Adrenal gland (tissue), 12 donors: ENCODE measurements around the gene RPS14. TPM values are rescaled to one million over a fixed set of nuclear protein-coding genes. Genes with fewer than 3 reads are reported as not detected.

Source experiments
- DNase-seq, 7 donors: peaks; one replicate each; pipeline ENCODE4 v3.0.0-alpha.2; 2019 to 2020
- H3K27ac ChIP-seq, 5 donors: fragments of 200-600 bp; sonication (generic) in 4 of 5; 1 replicate in 3 of 5; 2 replicates in 2 of 5; pipeline versions ENCODE4 v1.5.1 to v1.8.0; 2016 to 2020; ENCODE audit warnings: mild to moderate bottlenecking in 1 of 5
- H3K27me3 ChIP-seq: fragments of 200-600 bp; 2 replicates; pipeline ENCODE4 v1.8.0; 2021
- H3K36me3 ChIP-seq, 2 donors: fragments of 200-600 bp; replicated peaks in 1 of 2; 1 replicate in 1 of 2; 2 replicates in 1 of 2; pipeline versions ENCODE4 v1.5.1 to v1.8.0; 2018 to 2022
- H3K4me1 ChIP-seq, 2 donors: fragments of 200-600 bp; replicated peaks in 1 of 2; 1 replicate in 1 of 2; 2 replicates in 1 of 2; pipeline versions ENCODE4 v1.5.1 to v1.8.0; 2018 to 2021
- H3K4me3 ChIP-seq, 4 donors: fragments of 200-600 bp; sonication (generic) in 3 of 4; one replicate each; pipeline ENCODE4 v1.5.1; 2016 to 2018
- H3K9me3 ChIP-seq, 3 donors: fragments of 200-600 bp; sonication (generic) in 1 of 3; replicated peaks in 1 of 3; 1 replicate in 2 of 3; 2 replicates in 1 of 3; pipeline versions ENCODE4 v1.5.1 to v1.8.0; 2016 to 2021
- POLR2A ChIP-seq, 2 donors: fragments of 450-650 bp; IDR thresholded peaks; one replicate each; pipeline ENCODE4 v1.6.1; 2017; ENCODE audit warnings: antibody characterized with exemption in 2 of 2, mild to moderate bottlenecking in 2 of 2, moderate library complexity in 1 of 2
- WGBS, 4 donors: extraction: QIAGEN DNeasy Blood & Tissue Kit in 2 of 4; methylation state at CpG; one replicate each; pipeline versions ENCODE4 v1.1.5 to v1.1.7; 2013 to 2017; 5-methylcytosine and 5-hydroxymethylcytosine counted together
- intact Hi-C, 2 donors: fragments of 100-400 bp; cut with DNase I; formaldehyde crosslinking; loops; one replicate each; pipeline versions ENCODE4 v1.14.1 to v1.15.0; 2022 to 2023
- polyA plus RNA-seq, 3 donors: library from polyadenylated mRNA; stranded (reverse); fragments of 200-250 nt in 2 of 3; fragments of 350-450 nt in 1 of 3; fragmentation: Illumina TruSeq in 1 of 3; extraction: RNeasy Lipid Tissue Mini Kit (QIAGEN cat#74804) in 1 of 3; gene quantifications; one replicate each; pipeline ENCODE4 v1.2.3, GENCODE V29; 2013 to 2014
- total RNA-seq, 9 donors: library from RNA; depleted of rRNA in 4 of 9; stranded (reverse); fragments of >200 nt in 4 of 9; fragments of 120-200 nt in 1 of 9; fragmentation: NEBNext Ultra II Directional in 1 of 9; extraction: Animal tissue kit (Norgen Biotek cat#: 25700) in 1 of 9; gene quantifications; one replicate each; pipeline versions ENCODE4 v1.1.0 to v1.2.4, GENCODE V29; 2013 to 2023
- TF ChIP-seq, protein P1 (sequence below), 6 experiments: fragments of 450-650 bp in 4 of 6; fragments of 200-600 bp in 2 of 6; sonication (generic) in 1 of 6; IDR thresholded peaks; 1 replicate in 5 of 6; 2 replicates in 1 of 6; pipeline versions ENCODE4 v1.5.1 to v1.8.0; 2016 to 2021; ENCODE audit warnings: antibody characterized with exemption in 6 of 6, mild to moderate bottlenecking in 2 of 6, moderate library complexity in 1 of 6
- donor health status: healthy with polysubstance abuse.
- donor health status: Bipolar disorder and iron deficiency.
- donor health status: DM: yes; HTN: yes; CAD: no.
- donor health status: DM: no; HTN: no; CAD: no.
- donor health status: DM: no; HTN: no; CAD: no.
- donor health status: DM: yes; HTN: yes; CAD: no.

RPS14 gene
- total and polyA plus RNA-seq, 12 donors = 1,067 to 3,506 (median 1,891) TPM

DNA sequence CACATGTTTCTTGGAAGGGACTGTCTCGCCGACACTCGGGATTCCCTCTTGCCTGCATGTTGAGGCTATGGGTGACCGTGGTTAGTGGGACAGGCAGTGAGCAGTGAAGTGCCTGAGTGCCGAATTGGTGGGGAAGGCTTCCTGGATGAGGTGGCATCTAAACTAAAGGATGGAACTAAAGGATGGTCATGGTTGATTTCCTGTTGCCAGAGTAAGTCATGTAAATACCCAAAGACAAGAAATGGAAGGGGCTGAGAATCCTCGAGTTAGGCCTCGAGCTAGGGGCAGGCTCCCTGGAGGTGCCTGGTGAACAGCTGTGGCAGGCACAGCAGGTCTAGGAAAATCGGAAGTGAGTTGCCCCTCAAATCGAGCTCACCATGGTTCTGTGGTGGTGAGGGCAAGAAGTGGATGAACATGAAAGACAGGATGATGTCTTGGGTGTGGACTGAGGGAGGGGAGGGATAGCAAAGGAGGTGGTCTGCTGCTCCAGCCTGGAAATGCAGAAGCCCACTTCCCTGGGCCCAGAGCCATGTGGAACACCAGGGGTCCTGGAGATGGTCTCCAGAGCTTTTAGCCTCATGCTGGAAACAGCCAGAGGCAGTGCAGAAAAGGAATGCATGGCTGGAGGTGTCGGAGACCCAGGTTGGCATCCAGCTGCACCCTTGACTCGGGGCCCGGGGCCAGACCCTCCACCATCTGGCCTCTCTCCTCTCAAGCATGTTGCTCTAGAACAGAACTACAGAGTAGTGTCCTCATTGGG lies 49.0 kb downstream of the RPS14 start:
- no peak overlapping the region for H3K27ac ChIP-seq
- peaks cover 6 to 7% of the 10 kb centered on the region in 2 donors for H3K4me1 ChIP-seq
- TF ChIP-seq POLR2A (IDR thresholded peaks at IDR 0.05) = no peak
- TF ChIP-seq, protein P1, sequence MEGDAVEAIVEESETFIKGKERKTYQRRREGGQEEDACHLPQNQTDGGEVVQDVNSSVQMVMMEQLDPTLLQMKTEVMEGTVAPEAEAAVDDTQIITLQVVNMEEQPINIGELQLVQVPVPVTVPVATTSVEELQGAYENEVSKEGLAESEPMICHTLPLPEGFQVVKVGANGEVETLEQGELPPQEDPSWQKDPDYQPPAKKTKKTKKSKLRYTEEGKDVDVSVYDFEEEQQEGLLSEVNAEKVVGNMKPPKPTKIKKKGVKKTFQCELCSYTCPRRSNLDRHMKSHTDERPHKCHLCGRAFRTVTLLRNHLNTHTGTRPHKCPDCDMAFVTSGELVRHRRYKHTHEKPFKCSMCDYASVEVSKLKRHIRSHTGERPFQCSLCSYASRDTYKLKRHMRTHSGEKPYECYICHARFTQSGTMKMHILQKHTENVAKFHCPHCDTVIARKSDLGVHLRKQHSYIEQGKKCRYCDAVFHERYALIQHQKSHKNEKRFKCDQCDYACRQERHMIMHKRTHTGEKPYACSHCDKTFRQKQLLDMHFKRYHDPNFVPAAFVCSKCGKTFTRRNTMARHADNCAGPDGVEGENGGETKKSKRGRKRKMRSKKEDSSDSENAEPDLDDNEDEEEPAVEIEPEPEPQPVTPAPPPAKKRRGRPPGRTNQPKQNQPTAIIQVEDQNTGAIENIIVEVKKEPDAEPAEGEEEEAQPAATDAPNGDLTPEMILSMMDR (IDR thresholded peaks at IDR 0.05) = no peak
- peaks cover 0 to 79% of the 10 kb centered on the region in 2 donors for H3K36me3 ChIP-seq
- intact Hi-C loops = no loop called here
- WGBS, 4 donors = 87 to 91% (median 89%) methylated on average over 9 to 12 of the region's 12 CpGs
- no peaks in the 10 kb centered on the region for H3K27me3 ChIP-seq
- H3K9me3 ChIP-seq = no peaks in the 10 kb centered on the region
- DNase-seq = no peak
- H3K4me3 ChIP-seq = no peak overlapping the region

DNA sequence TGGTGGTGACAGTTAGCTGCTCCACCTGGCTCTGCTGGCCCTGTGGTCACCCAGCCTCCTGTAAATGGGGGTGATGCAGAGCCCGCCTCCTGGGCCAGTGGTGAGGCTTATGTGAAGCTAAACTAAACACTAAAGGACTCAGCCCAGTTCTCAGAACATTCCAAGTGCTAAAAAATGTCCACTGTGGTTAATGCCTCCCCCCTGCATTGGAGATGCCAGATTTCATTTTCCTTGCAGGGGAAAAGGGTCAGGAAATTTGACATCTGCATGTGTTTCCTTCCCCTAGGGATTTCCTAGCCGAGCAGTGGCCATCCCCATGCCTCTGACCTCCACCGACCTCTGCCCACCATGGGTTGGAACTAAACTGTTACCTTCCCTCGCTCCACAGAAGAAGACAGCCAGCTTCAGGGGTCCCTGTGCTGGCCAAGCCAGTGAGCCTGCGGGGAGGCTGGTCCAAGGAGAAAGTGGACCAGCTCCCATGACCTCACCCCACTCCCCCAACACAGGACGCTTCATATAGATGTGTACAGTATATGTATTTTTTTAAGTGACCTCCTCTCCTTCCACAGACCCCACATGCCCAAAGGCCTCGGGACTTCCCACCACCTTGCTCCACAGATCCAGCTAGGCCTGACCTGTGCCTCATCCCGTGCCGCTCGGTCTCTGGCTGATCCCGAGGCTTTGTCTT lies 49.9 kb downstream of the RPS14 start:
- 85 to 89% (median 88%) methylated on average over 9 to 11 of the region's 11 CpGs for WGBS, 4 donors
- H3K9me3 ChIP-seq = no peaks in the 10 kb centered on the region
- H3K36me3 ChIP-seq = peaks cover 0 to 76% of the 10 kb centered on the region in 2 donors
- H3K4me1 ChIP-seq = peaks cover 6 to 7% of the 10 kb centered on the region in 2 donors
- H3K27ac ChIP-seq = no peak overlapping the region
- TF ChIP-seq, protein P1 (IDR thresholded peaks at IDR 0.05) = no peak
- TF ChIP-seq POLR2A (IDR thresholded peaks at IDR 0.05) = no peak
- no peak overlapping the region for H3K4me3 ChIP-seq
- no peaks in the 10 kb centered on the region for H3K27me3 ChIP-seq
- intact Hi-C loops = no loop called here
- DNase-seq = no peak

DNA sequence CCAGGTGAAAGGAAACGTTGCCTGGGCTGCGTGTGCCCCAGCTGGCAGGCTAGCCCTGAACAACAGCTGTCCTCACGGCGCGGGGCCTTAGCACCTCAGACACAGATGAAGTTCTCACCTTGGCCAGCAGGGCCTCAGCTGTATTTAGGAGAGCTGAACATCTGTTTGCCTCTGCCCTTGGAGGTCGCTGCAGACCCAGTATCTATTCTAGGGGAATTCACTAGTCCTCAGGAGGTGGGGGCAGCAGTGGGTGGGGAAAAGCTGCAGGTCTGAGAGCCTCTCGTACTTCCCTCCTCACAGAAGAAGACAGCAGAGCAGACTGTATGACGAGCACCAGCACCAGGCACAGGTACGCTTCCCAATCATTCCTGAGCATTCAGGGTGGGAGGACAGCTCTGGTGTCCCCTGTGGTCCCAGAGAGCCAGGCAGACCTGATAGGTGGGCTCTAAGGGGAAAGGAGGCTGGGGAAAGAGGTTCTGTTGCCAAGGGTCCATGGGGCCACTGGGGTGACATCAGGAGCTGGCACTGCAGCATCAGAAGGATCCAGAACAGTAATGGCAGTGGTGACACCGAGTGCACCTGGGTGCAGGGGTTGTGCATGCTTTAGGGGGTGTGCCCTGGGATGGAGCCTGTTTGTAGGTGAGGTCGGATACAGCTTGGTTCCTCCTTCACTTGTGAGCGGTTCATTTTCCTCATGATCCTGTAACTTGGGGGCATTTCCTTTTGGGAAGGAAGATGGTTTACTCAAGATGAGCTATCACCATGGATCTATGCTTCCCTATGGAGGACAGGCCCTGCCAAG lies 50.6 kb downstream of the RPS14 start:
- H3K27ac ChIP-seq = peak overlapping the region in 1 of 5 donors; percentile 34

More for the DNA sequence above, 50.6 kb downstream of the RPS14 start:
- WGBS, 4 donors = 77 to 91% (median 87%) methylated on average over 10 to 12 of the region's 12 CpGs
- intact Hi-C loops = no loop called here
- Histone ChIP-seq H3K4me3 (no peak overlapping the region), H3K4me1 (peaks cover 0 to 2% of the 10 kb centered on the region in 2 donors), H3K27me3 (no peaks in the 10 kb centered on the region), H3K9me3 (no peaks in the 10 kb centered on the region), H3K36me3 (peaks cover 0 to 79% of the 10 kb centered on the region in 2 donors)
- no peak for DNase-seq
- TF ChIP-seq POLR2A (IDR thresholded peaks at IDR 0.05) = no peak
- TF ChIP-seq, protein P1 (IDR thresholded peaks at IDR 0.05) = peak in 3 of 6 experiments; percentile 22 to 42 (median 26)
